Measurements from ENCODE around the gene KLHL40.

KLHL40 gene

DNA sequence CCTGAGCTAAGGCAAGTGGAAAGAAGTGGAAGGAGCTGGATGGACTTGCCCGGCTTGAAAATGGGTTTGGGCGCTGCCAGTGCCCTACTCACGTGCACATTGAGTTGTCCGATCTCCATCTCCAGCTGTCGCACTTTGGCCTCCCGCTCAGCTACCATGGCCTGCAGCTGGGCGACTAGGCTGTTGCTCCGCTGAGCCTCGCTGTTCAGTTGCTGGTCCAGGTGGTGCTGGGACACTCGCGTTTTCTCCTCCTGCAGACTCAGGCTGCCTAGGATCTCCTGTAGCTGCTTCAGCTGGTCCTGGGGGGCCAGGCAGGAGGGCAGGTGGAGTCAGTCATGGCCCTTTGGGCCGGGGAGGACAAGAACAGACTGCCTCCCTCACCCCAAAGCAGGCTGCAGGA, 50.3 kb downstream of the KLHL40 start:
- Mint-ChIP-seq H3K4me1 (ENCODE audit: low read depth) (no peaks in the 10 kb centered on the region), H3K27ac (no peak overlapping the region), H3K9me3 (ENCODE audit: low read depth) (no peaks in the 10 kb centered on the region), H3K36me3 (no peaks in the 10 kb centered on the region), H3K27me3 (no peaks in the 10 kb centered on the region), H3K4me3 (no peak overlapping the region)

DNA sequence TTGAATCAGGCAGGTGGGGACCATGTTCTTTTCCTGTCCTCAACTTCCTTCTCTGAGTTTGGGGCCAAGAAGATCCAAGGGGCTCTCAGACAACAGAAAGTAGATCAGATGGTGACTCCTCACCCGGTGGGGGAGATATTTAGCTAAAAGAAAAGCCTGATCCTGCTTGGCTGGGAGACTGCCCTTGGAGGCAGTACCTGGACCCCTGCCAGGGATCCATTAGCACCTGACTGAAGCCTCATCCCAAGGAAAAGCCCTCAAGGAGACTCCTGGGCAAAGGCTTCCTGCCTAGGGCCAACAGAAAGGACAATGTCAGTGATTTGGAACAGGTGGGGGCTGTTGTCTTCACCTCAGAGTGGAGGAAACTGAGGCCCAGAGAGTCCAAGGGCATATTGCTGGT, 50.7 kb downstream of the KLHL40 start:
- H3K9me3 Mint-ChIP-seq (ENCODE audit: low read depth) = no peaks in the 10 kb centered on the region
- no peak overlapping the region for H3K27ac Mint-ChIP-seq
- no peaks in the 10 kb centered on the region for H3K27me3 Mint-ChIP-seq
- H3K4me1 Mint-ChIP-seq (ENCODE audit: low read depth) = no peaks in the 10 kb centered on the region
- no peaks in the 10 kb centered on the region for H3K36me3 Mint-ChIP-seq
- H3K4me3 Mint-ChIP-seq = no peak overlapping the region

DNA sequence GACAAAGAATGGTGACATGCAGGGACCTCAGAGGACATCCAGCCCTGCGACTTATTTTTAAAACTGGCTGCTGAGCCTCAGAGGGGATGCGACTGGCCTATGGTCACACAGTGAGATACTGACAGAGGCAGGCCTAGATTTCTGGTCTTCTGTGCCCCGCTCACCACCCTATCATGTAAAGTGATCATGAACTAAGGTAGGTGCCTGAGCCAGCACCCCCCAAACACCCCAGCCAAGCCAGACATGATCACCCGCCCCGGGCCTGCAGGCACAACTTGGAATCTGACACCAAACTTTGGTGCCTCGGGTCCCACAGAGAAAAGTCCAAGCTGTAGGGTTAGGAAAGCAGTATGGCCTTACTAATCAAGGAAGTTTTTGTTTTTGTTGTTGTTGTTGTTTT, 51.2 kb downstream of the KLHL40 start:
- Mint-ChIP-seq H3K36me3 (no peaks in the 10 kb centered on the region), H3K27me3 (no peaks in the 10 kb centered on the region), H3K27ac (no peak overlapping the region), H3K9me3 (ENCODE audit: low read depth) (no peaks in the 10 kb centered on the region), H3K4me1 (ENCODE audit: low read depth) (no peaks in the 10 kb centered on the region), H3K4me3 (no peak overlapping the region)

GRCh38 chr3:42739401-42740158, 54.2 kb downstream of the KLHL40 start:
- H3K4me1 Mint-ChIP-seq (ENCODE audit: low read depth) = no peaks in the 10 kb centered on the region
- no peak overlapping the region for H3K27ac Mint-ChIP-seq
- no peak overlapping the region for H3K4me3 Mint-ChIP-seq
- no peaks in the 10 kb centered on the region for H3K36me3 Mint-ChIP-seq
- H3K27me3 Mint-ChIP-seq = no peaks in the 10 kb centered on the region
- H3K9me3 Mint-ChIP-seq (ENCODE audit: low read depth) = no peaks in the 10 kb centered on the region

- no peaks in the 10 kb centered on the region for H3K36me3 Mint-ChIP-seq
- H3K27ac Mint-ChIP-seq = no peak overlapping the region
- no peaks in the 10 kb centered on the region for H3K27me3 Mint-ChIP-seq
- H3K4me3 Mint-ChIP-seq = no peak overlapping the region
- H3K9me3 Mint-ChIP-seq (ENCODE audit: low read depth) = no peaks in the 10 kb centered on the region
- peaks cover 3% of the 10 kb centered on the region for H3K4me1 Mint-ChIP-seq (ENCODE audit: low read depth)
Measured at GRCh38 chr3:42741796-42742195, 56.5 kb downstream of the KLHL40 start.
